H9 (cell line): ENCODE results near the gene USP12. TPM values are rescaled to one million over a fixed set of nuclear protein-coding genes. Genes with fewer than 3 reads are reported as not detected.

ENCODE experiments used
- DNase-seq: peaks from one replicate; pipeline ENCODE4 v3.0.0-alpha.2; 2017
- H2AFZ ChIP-seq: one replicate; pipeline ENCODE4 v1.6.1; 2013; ENCODE audit warnings: mild to moderate bottlenecking, low read length, control low read depth, moderate library complexity
- H2AK5ac ChIP-seq: 2 replicates; pipeline ENCODE4 v1.6.1; 2013; ENCODE audit warnings: low read length, control low read depth, mixed read lengths; ENCODE audit not compliant: insufficient read length
- H2BK120ac ChIP-seq: one replicate; pipeline ENCODE4 v1.6.1; 2013; ENCODE audit warnings: low read depth, mild to moderate bottlenecking, low read length, control low read depth, inconsistent platforms; ENCODE audit not compliant: poor library complexity, severe bottlenecking
- H2BK12ac ChIP-seq: 2 replicates; pipeline ENCODE4 v1.6.1; 2013; ENCODE audit warnings: low read length, control low read depth, mixed read lengths, low read depth; ENCODE audit not compliant: insufficient read length
- H2BK15ac ChIP-seq: 2 replicates; pipeline ENCODE4 v1.6.1; 2013; ENCODE audit warnings: low read depth, low read length, control low read depth
- H2BK20ac ChIP-seq: one replicate; pipeline ENCODE4 v1.6.1; 2013; ENCODE audit warnings: low read depth, mild to moderate bottlenecking, low read length, control low read depth, inconsistent platforms; ENCODE audit not compliant: poor library complexity, severe bottlenecking
- H2BK5ac ChIP-seq: 2 replicates; pipeline ENCODE4 v1.6.1; 2013; ENCODE audit warnings: low read length, control low read depth, mixed read lengths; ENCODE audit not compliant: insufficient read length
- H3K14ac ChIP-seq: 2 replicates; pipeline ENCODE4 v1.6.1; 2013; ENCODE audit warnings: low read length, control low read depth; ENCODE audit not compliant: insufficient read depth
- H3K18ac ChIP-seq: 2 replicates; pipeline ENCODE4 v1.6.1; 2013; ENCODE audit warnings: low read depth, mild to moderate bottlenecking, mixed read lengths, low read length, control low read depth; ENCODE audit not compliant: insufficient read length
- H3K23ac ChIP-seq: 2 replicates; pipeline ENCODE4 v1.6.1; 2013; ENCODE audit warnings: low read length, control low read depth, mixed read lengths, low read depth; ENCODE audit not compliant: insufficient read length
- H3K23me2 ChIP-seq: 2 replicates; pipeline ENCODE4 v1.6.1; 2013; ENCODE audit warnings: low read depth, mild to moderate bottlenecking, mixed read lengths, low read length, control low read depth; ENCODE audit not compliant: insufficient read length, poor library complexity, severe bottlenecking
- H3K27ac ChIP-seq: 2 replicates; pipeline ENCODE4 v1.5.1; 2013; ENCODE audit warnings: low read length, control low read depth, mixed read lengths, low read depth; ENCODE audit not compliant: insufficient read length
- H3K27me3 ChIP-seq: 2 replicates; pipeline ENCODE4 v1.6.1; 2013; ENCODE audit warnings: low read length, control low read depth, inconsistent platforms; ENCODE audit not compliant: insufficient read depth
- H3K4ac ChIP-seq: 2 replicates; pipeline ENCODE4 v1.6.1; 2013; ENCODE audit warnings: low read depth, mild to moderate bottlenecking, control low read depth, inconsistent platforms, low read length, moderate library complexity
- H3K4me1 ChIP-seq: 2 replicates; pipeline ENCODE4 v1.6.1; 2013; ENCODE audit warnings: low read length, control low read depth, inconsistent platforms; ENCODE audit not compliant: insufficient read depth
- H3K4me2 ChIP-seq: 2 replicates; pipeline ENCODE4 v1.6.1; 2013; ENCODE audit warnings: low read length, control low read depth, mixed read lengths; ENCODE audit not compliant: insufficient read length, insufficient read depth
- H3K56ac ChIP-seq: 2 replicates; pipeline ENCODE4 v1.6.1; 2013; ENCODE audit warnings: low read depth, mild to moderate bottlenecking, mixed read lengths, low read length, control low read depth; ENCODE audit not compliant: insufficient read length
- H3K79me1 ChIP-seq: 2 replicates; pipeline ENCODE4 v1.6.1; 2013; ENCODE audit warnings: low read depth, mild to moderate bottlenecking, moderate library complexity, low read length, control low read depth, inconsistent platforms; ENCODE audit not compliant: insufficient read depth, poor library complexity, severe bottlenecking
- H3K79me2 ChIP-seq: 2 replicates; pipeline ENCODE4 v1.6.1; 2013; ENCODE audit warnings: low read length, control low read depth, inconsistent platforms; ENCODE audit not compliant: insufficient read depth
- H3K9ac ChIP-seq: 2 replicates; pipeline ENCODE4 v1.6.1; 2013; ENCODE audit warnings: low read length, control low read depth, mixed read lengths; ENCODE audit not compliant: insufficient read length; ENCODE audit errors: extremely low read depth
- H3K9me3 ChIP-seq: one replicate; pipeline ENCODE4 v1.6.1; 2013; ENCODE audit warnings: low read depth, low read length, inconsistent platforms; ENCODE audit not compliant: control insufficient read depth
- H3T11ph ChIP-seq: one replicate; pipeline ENCODE4 v1.6.1; 2013; ENCODE audit warnings: mild to moderate bottlenecking, low read length, control low read depth, inconsistent platforms
- H4K20me1 ChIP-seq: one replicate; pipeline ENCODE4 v1.6.1; 2013; ENCODE audit not compliant: control insufficient read depth, insufficient read length, insufficient read depth
- H4K5ac ChIP-seq: 2 replicates; pipeline ENCODE4 v1.6.1; 2013; ENCODE audit warnings: low read depth, mild to moderate bottlenecking, mixed read lengths, low read length, control low read depth; ENCODE audit not compliant: insufficient read length
- H4K8ac ChIP-seq: replicated peaks from 2 replicates; pipeline ENCODE4 v1.6.1; 2013; ENCODE audit warnings: low read length, control low read depth, mixed read lengths, low read depth; ENCODE audit not compliant: insufficient read length
- H4K91ac ChIP-seq: 2 replicates; pipeline ENCODE4 v1.6.1; 2013; ENCODE audit warnings: low read depth, mild to moderate bottlenecking, moderate library complexity, mixed read lengths, low read length, control low read depth; ENCODE audit not compliant: insufficient read length
- H3K27ac Mint-ChIP-seq, 3 experiments: 2 replicates in 2 of 3; 3 replicates in 1 of 3; pipeline ENCODE4 v1.8.0; 2020 to 2021; ENCODE audit warnings: mixed read lengths in 3 of 3, mild to moderate bottlenecking in 1 of 3, moderate library complexity in 1 of 3
- H3K27me3 Mint-ChIP-seq: 2 replicates; pipeline ENCODE4 v1.8.0; 2021; ENCODE audit warnings: low read depth, mild to moderate bottlenecking, moderate library complexity, mixed read lengths
- H3K36me3 Mint-ChIP-seq, 3 experiments: 2 replicates in 2 of 3; 3 replicates in 1 of 3; pipeline ENCODE4 v1.8.0; 2020 to 2021; ENCODE audit warnings: low read depth in 3 of 3, mixed read lengths in 3 of 3; ENCODE audit not compliant: insufficient read depth in 1 of 3
- H3K4me1 Mint-ChIP-seq, 2 experiments: 2 replicates each; pipeline ENCODE4 v1.8.0; 2020; ENCODE audit warnings: mixed read lengths in 2 of 2
- H3K4me3 Mint-ChIP-seq, 2 experiments: 2 replicates in 1 of 2; 3 replicates in 1 of 2; pipeline ENCODE4 v1.8.0; 2020 to 2021; ENCODE audit warnings: mild to moderate bottlenecking in 2 of 2, mixed read lengths in 2 of 2, moderate library complexity in 1 of 2
- H3K9me3 Mint-ChIP-seq, 2 experiments: 2 replicates in 1 of 2; 3 replicates in 1 of 2; pipeline ENCODE4 v1.8.0; 2020; ENCODE audit warnings: mild to moderate bottlenecking in 2 of 2, mixed read lengths in 2 of 2, moderate library complexity in 1 of 2
- CTCF ChIP-seq: fragments of 200-600 bp; sonication (generic); conservative IDR thresholded peaks from 3 replicates; pipeline ENCODE4 v1.8.0; 2021; ENCODE audit warnings: antibody characterized with exemption, mild to moderate bottlenecking
- WGBS: extraction: QIAGEN DNeasy Blood & Tissue Kit; methylation state at CpG from one replicate; pipeline ENCODE4 v1.1.7; 2013; ENCODE audit warnings: missing lambda C conversion rate, low lambda C conversion rate, mixed read lengths; ENCODE audit not compliant: insufficient read length; ENCODE audit errors: extremely low coverage; 5-methylcytosine and 5-hydroxymethylcytosine counted together
- total RNA-seq: library from RNA; stranded (reverse); gene quantifications from 2 replicates; pipeline ENCODE4 v1.2.1, GENCODE V29; 2021

Gene USP12
- total RNA-seq, 1 experiment from 2014 or later = 24.8 TPM

GRCh38 chr13:27053902-27054595 is 117.6 kb downstream of the USP12 start:
- Histone ChIP-seq H3K9me3 (no peaks in the 10 kb centered on the region), H3K14ac (no peak overlapping the region), H3K27ac (no peak overlapping the region), H2BK120ac (no peak overlapping the region), H3K4ac (no peak overlapping the region), H2BK5ac (no peak overlapping the region), H3K9ac (no peak overlapping the region), H3K23me2 (no peaks in the 10 kb centered on the region), H3K18ac (no peak overlapping the region), H2BK20ac (no peak overlapping the region), H4K20me1 (no peaks in the 10 kb centered on the region), H2BK15ac (no peak overlapping the region), H4K5ac (no peak overlapping the region), H3K79me2 (no peaks in the 10 kb centered on the region), H2BK12ac (no peak overlapping the region), H4K91ac (no peak overlapping the region), H3K79me1 (no peaks in the 10 kb centered on the region), H2AK5ac (no peak overlapping the region), H4K8ac (no peak overlapping the region), H3K27me3 (no peaks in the 10 kb centered on the region), H3K56ac (no peak overlapping the region), H3K23ac (no peak overlapping the region), H2AFZ (no peak overlapping the region), H3K4me2 (no peak overlapping the region), H3T11ph (no peak overlapping the region), H3K4me1 (no peaks in the 10 kb centered on the region)
- no peaks in the 10 kb centered on the region; a peak in 2 of 5 replicates for H3K9me3 Mint-ChIP-seq
- H3K4me3 Mint-ChIP-seq = no peak overlapping the region
- H3K27me3 Mint-ChIP-seq = no peaks in the 10 kb centered on the region
- TF ChIP-seq CTCF = no peak
- no peak for DNase-seq
- no peaks in the 10 kb centered on the region; a peak in 1 of 7 replicates for H3K36me3 Mint-ChIP-seq
- peak overlapping the region in 1 of 3 experiments; percentile 19; a peak in 1 of 7 replicates for H3K27ac Mint-ChIP-seq
- WGBS = no CpG with 5 or more reads among the region's 6 CpGs
- H3K4me1 Mint-ChIP-seq = peaks cover 6 to 10% of the 10 kb centered on the region in 2 experiments
